Stimulated activated effector memory CD8-positive, alpha-beta T cell treated with anti-CD3 and anti-CD28 coated beads, Interleukin-12 subunit alpha, Interleukin-12 subunit beta, amount 100 ng/mL, for 72 hours (primary cell): ENCODE data around the gene SDK2.
A peak's percentile ranks its signal among the peaks of the same experiment; 100 is the strongest.
"Not testable (repeated sequence)": the region's sequence is repeated elsewhere in the genome, so short reads cannot be mapped to it uniquely, and the experiment has no call there.

Source experiments
- ATAC-seq: fragments of 150-1000 bp; cut with Tn5 transposase; 2 replicates; pipeline ENCODE4 v1.10.0; 2021
- DNase-seq, 2 donors: peaks; one replicate each; pipeline ENCODE4 v3.0.0; 2021 to 2022; ENCODE audit warnings: low spot score in 2 of 2
- H3K27ac Mint-ChIP-seq: one replicate; pipeline ENCODE4 v1.8.0; 2022; ENCODE audit warnings: mild to moderate bottlenecking, mixed read lengths
- H3K36me3 Mint-ChIP-seq: one replicate; pipeline ENCODE4 v1.8.0; 2022; ENCODE audit warnings: mild to moderate bottlenecking, mixed read lengths
- H3K4me1 Mint-ChIP-seq: one replicate; pipeline ENCODE4 v1.8.0; 2022; ENCODE audit warnings: mixed read lengths
- H3K4me3 Mint-ChIP-seq: one replicate; pipeline ENCODE4 v1.8.0; 2022; ENCODE audit warnings: mild to moderate bottlenecking, mixed read lengths
- H3K9me3 Mint-ChIP-seq: one replicate; pipeline ENCODE4 v1.8.0; 2022; ENCODE audit warnings: mixed read lengths

The SDK2 gene

DNA sequence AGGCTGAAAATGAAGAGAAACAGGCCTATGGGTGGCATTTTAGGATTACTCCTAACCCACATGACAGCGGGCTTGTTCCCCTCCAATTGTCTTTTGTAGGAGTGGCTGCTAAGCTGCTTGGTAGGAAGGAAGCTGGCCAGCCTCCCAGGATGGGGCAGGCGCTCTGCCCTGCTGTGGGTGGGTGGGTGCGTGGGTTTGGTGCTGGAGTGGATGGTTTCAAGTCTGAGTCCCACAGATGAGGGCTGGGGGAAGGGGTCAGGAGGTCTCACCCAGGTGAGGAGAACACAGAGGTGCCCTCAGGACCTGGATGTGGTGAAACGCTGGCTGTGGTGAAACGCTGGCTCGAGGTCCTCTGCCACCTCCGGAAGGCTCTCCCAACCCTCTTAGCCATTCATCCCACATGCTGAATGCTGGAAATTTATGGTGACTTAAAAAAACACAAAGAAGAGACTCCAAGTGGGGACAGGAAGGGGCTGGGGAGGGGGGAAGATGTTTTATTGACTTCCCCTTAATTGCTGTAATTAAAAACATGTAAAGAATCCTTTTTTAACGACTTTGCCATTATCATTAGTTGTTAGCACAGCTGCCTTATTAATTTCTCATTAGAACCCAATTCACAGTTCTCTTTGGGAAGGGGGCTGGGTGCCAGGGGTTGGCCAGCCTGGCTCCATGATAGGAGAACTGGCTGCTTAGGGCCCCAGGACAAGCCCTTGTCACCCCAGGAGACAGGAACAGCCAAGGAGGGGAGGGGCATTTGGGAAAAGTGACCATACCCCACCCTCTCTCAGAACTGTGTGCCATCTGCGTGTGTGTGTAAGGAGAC is 178.9 kb downstream of the SDK2 start:
- DNase-seq (no peak), ATAC-seq (no peak)
- Mint-ChIP-seq H3K4me1 (no peaks in the 10 kb centered on the region), H3K4me3 (no peak overlapping the region), H3K27ac (no peak overlapping the region), H3K9me3 (no peaks in the 10 kb centered on the region), H3K36me3 (no peaks in the 10 kb centered on the region)

DNA sequence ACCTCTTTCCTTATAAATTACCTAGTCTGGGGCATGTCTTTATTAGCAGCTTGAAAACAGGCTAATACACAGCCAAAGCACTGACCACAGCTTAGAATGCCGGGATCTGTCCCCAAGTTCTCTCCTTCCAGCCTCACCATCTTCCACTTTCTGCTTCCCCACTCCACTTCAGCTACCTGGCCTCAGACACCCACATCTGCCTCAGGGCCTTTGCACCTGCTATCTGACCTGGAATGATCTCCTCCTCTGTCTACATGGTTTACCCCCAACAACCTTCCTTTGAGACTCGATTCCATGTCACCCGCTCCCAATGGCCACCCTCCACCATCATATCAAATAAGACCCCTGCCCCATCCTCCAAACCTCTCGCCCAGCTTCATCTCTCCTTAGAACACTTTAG is 179.8 kb downstream of the SDK2 start:
- H3K27ac Mint-ChIP-seq, result no peak overlapping the region
- H3K4me1 Mint-ChIP-seq, result no peaks in the 10 kb centered on the region
- H3K36me3 Mint-ChIP-seq, result no peaks in the 10 kb centered on the region
- no peaks in the 10 kb centered on the region for H3K9me3 Mint-ChIP-seq
- DNase-seq, result no peak
- H3K4me3 Mint-ChIP-seq, result no peak overlapping the region
- ATAC-seq, result no peak

DNA sequence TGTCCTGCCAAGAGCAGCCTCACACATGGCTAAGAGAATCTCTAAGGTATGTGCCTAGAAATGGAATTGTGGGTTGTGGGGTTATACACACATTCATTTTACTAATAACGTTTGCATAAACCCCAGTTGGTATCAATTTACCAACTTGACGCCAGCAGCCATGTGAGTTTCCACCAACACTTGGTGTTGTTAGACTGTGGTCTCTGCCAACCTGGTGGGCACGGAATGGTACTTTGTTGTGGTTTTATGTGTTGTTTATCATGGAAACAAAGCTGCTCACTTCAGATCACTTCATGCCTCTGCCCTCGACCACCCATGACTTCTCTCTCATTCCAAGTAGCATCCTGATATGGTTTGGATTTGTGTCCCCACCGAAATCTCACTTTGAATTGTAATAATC is 180.4 kb downstream of the SDK2 start:
- Mint-ChIP-seq H3K4me1 (no peaks in the 10 kb centered on the region), H3K36me3 (no peaks in the 10 kb centered on the region), H3K4me3 (no peak overlapping the region), H3K9me3 (no peaks in the 10 kb centered on the region), H3K27ac (no peak overlapping the region)
- DNase-seq (no peak), ATAC-seq (no peak)

DNA sequence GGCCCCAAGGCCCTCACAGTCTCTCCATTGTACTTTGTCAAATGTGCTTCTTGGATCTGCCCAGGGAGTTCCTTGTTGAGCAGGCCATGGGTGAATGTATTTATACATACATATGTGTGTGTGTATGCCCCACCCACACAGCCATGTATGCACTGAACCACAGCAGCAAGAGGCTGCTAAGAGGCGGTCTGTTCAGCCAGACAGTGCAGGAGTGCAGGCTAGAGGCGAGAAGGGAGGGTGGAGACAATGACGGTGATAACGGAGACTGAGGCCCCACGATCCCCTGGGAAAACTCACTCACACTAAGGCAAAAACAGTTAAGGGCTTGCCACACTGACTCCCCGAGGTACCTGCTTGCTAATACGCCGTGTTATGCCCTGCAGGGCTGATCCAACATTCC is 181.4 kb downstream of the SDK2 start:
- Mint-ChIP-seq H3K27ac (no peak overlapping the region), H3K4me1 (no peaks in the 10 kb centered on the region)

DNA sequence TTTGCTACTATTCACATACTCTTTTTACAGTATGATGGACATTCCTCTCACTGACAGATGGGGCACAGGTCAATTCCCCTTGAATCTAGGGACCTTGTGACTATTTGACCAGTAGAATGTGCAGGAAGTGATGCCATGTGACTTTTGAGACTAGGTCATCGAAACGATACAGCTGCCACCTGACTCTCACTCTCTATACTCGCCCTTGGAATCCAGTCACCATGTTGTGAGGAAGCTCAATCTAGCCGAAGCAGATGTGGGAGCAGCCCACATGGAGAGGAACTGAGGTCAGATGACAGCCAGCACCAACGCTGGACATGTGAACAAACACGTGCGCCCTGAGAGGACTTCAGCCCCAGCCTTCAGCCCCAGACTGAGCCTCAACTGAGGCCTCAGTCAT is 184.3 kb downstream of the SDK2 start:
- DNase-seq, result no peak

More for the DNA sequence above, 181.4 kb downstream of the SDK2 start:
- Mint-ChIP-seq H3K4me3 (no peak overlapping the region), H3K36me3 (no peaks in the 10 kb centered on the region), H3K9me3 (no peaks in the 10 kb centered on the region)
- DNase-seq (no peak), ATAC-seq (no peak)

DNA sequence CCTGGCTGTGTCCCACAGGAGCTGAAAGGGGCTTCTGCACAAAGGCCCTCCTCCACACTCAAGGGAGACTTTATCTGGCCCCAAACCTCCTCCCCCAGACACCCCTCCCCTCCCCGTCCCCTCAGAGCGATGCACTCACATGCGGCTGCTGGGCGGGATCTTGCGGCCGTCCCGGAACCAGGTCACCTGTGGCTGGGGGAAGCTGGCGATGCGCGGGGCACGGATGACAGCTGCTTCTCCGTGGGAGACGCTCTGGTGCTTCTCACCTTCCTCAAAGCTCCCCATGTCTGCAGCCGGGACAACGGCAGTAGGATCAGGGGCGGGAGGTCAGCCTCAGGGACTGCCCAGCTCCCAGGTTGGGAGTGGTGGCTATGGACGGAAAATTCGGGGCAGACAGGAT is 188.5 kb downstream of the SDK2 start:
- no peaks in the 10 kb centered on the region for H3K36me3 Mint-ChIP-seq
- H3K4me3 Mint-ChIP-seq, result no peak overlapping the region
- ATAC-seq (no peak), DNase-seq (no peak)
- H3K9me3 Mint-ChIP-seq, result no peaks in the 10 kb centered on the region
- no peaks in the 10 kb centered on the region for H3K4me1 Mint-ChIP-seq
- no peak overlapping the region for H3K27ac Mint-ChIP-seq

More for the DNA sequence above, 184.3 kb downstream of the SDK2 start:
- no peak for ATAC-seq
- Mint-ChIP-seq H3K9me3 (no peaks in the 10 kb centered on the region), H3K27ac (no peak overlapping the region), H3K4me1 (no peaks in the 10 kb centered on the region), H3K4me3 (no peak overlapping the region), H3K36me3 (no peaks in the 10 kb centered on the region)

DNA sequence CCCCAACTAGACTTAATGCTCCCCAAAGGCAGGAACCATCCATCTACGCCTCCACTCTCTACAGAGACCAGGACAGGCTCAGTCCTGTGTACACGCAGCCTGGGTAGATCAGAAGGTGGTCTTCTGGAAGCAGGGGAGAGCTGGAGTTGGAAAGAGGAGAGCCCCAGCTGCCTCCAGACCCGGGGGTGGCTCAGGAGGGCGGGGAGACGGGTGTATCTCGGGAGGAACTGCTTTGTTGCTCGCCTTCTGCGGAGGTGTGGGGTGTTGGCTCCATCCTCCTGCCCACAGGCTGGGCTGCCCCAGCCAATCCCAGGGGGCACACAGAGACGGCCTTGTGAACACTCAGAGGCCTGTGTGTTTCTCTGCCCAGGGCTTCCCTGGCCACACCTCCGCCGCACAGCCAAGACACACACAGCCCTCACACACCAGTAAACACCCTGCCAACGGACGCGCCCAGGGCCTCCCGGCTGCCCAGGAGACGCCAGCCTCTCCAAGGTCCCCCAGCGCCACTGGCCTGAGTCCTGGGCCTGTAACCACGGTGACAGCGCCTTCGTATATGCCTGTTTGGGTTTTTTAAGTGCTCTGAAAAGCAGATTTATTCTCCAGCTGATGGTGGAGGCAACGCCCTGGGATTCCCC is 189.1 kb downstream of the SDK2 start:
- ATAC-seq (peak; percentile 19), DNase-seq (no peak)
- Mint-ChIP-seq H3K4me3 (no peak overlapping the region), H3K4me1 (no peaks in the 10 kb centered on the region), H3K9me3 (no peaks in the 10 kb centered on the region), H3K27ac (no peak overlapping the region), H3K36me3 (no peaks in the 10 kb centered on the region)

DNA sequence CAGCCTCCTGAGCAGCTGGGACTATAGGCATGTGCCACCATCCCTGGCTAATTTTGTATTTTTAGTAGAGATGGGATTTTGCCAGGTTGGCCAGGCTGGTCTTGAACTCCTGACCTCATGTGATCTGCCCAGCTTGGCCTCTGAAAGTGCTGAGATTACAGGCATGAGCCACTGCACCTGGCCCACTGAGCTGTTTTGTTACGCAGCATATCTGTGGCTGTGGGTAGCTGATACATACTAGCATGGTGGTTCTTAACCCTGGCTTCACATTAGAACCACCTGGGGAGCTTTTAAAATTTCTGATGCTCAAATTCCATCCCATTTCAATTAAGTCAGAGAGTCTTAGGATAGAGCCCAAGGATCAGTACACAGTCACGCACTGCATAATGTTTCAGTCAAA is 190.8 kb downstream of the SDK2 start:
- not testable (repeated sequence) for H3K27ac Mint-ChIP-seq, H3K4me3 Mint-ChIP-seq, H3K9me3 Mint-ChIP-seq, ATAC-seq, H3K36me3 Mint-ChIP-seq, DNase-seq, H3K4me1 Mint-ChIP-seq

DNA sequence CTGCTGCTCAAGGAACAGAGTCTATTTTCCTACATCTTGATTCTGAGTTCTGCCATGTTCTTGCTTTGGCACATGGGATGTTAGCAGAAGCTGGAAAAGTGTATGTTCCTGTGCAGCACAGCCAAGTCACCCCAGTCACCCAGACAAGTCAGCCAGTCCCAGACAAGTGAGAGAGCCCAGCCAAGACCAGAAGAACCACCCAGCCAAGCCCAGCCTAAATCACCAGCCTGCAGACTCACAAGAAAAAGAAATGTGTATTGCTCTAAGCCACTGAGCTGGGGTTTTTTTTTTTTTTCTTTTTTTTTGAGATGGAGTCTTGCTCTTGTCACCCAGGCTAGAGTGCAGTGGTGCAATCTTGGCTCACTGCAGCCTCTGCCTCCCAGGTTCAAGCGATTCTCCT is 191.2 kb downstream of the SDK2 start:
- DNase-seq (no peak), ATAC-seq (no peak)
- Mint-ChIP-seq H3K36me3 (no peaks in the 10 kb centered on the region), H3K9me3 (no peaks in the 10 kb centered on the region), H3K4me1 (no peaks in the 10 kb centered on the region), H3K27ac (no peak overlapping the region), H3K4me3 (no peak overlapping the region)

DNA sequence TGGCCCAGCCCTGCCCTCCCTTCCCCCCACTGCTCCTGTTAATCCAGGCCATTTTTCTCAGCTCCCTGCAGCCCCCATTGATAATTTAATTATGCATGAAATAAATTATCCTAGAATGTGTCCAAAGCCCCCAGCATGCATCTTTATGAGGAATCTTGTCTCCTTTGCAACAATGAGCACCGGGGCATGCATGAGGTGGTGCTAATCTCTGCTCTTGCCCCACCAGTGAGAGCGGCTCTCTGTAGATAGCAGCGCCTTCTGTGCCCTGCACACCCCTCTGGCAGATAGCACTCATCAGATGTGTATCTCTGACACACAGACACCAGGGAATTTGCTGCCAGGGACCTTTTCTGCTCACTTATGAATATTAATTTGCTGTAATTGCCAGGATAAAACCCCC is 192.2 kb downstream of the SDK2 start:
- no peak overlapping the region for H3K27ac Mint-ChIP-seq
- H3K4me1 Mint-ChIP-seq, result no peaks in the 10 kb centered on the region
- H3K36me3 Mint-ChIP-seq, result no peaks in the 10 kb centered on the region
- no peak overlapping the region for H3K4me3 Mint-ChIP-seq
- DNase-seq (no peak), ATAC-seq (no peak)
- H3K9me3 Mint-ChIP-seq, result no peaks in the 10 kb centered on the region

DNA sequence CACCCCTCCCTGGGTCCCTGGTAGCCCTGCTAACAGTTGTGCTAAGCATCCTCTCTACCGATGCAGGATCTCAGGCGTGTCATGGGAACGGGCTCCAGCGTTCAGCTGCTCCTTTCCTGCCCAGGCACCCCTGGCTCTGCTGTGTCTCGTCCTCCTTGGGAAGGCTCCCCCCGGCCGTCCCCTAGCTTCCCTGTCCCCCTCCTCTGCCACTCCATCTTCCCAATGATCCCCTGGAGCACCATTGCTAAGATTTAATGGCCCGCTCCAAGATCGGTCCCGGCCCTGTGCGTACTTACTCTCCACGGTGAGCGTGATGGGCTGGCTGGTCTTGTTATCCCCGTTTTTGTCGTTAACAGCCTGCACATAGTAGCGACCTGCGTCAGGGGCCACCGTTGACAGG is 196.9 kb downstream of the SDK2 start:
- ATAC-seq, result no peak
- H3K27ac Mint-ChIP-seq, result no peak overlapping the region
- DNase-seq, result no peak
- H3K36me3 Mint-ChIP-seq, result no peaks in the 10 kb centered on the region
- H3K4me1 Mint-ChIP-seq, result no peaks in the 10 kb centered on the region
- no peak overlapping the region for H3K4me3 Mint-ChIP-seq
- H3K9me3 Mint-ChIP-seq, result no peaks in the 10 kb centered on the region

DNA sequence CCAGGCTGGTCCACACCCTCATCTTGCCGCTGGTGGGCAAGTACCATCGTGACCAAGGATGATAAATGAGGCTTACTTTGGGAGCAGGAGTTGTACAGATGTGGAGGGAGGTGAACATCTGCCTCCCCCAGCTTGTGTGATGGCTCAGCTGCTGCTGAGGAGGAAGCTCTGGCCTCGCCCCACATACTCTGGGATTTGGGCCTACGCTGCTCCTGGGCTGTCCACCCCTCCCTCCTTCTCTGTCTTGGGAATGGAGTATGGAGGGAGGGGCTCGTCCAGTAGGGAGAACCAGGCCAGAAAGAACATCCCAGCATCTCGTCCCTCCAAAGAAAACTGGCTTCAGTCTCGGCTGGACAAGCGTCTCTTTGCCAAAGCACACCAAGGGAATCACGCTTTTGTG is 197.6 kb downstream of the SDK2 start:
- ATAC-seq (no peak), DNase-seq (no peak)
- no peaks in the 10 kb centered on the region for H3K9me3 Mint-ChIP-seq
- no peaks in the 10 kb centered on the region for H3K36me3 Mint-ChIP-seq
- H3K27ac Mint-ChIP-seq, result no peak overlapping the region
- no peak overlapping the region for H3K4me3 Mint-ChIP-seq
- no peaks in the 10 kb centered on the region for H3K4me1 Mint-ChIP-seq

DNA sequence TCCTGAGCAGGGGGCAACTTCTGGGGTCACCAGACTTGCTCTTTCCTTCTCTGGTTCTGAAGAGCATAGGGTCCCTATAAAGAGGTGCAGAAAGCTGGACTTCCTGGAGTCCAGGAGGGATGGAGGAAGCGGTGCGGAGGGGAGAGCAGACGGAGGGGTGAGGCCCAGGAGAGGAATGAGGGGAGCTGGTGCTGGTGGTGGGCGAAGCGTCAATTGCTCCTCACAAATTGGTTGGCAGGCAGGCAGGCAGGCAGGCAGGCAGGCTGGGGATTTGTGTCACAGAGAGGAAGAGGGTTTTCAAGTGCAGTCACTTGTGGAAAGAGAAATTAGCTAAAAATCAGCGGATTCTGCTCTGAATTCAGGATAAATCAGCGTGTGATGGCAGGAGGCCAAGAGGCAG is 198.8 kb downstream of the SDK2 start:
- no peaks in the 10 kb centered on the region for H3K9me3 Mint-ChIP-seq
- no peak for DNase-seq
- no peak overlapping the region for H3K4me3 Mint-ChIP-seq
- no peak for ATAC-seq
- H3K4me1 Mint-ChIP-seq, result no peaks in the 10 kb centered on the region
- no peak overlapping the region for H3K27ac Mint-ChIP-seq
- H3K36me3 Mint-ChIP-seq, result no peaks in the 10 kb centered on the region

DNA sequence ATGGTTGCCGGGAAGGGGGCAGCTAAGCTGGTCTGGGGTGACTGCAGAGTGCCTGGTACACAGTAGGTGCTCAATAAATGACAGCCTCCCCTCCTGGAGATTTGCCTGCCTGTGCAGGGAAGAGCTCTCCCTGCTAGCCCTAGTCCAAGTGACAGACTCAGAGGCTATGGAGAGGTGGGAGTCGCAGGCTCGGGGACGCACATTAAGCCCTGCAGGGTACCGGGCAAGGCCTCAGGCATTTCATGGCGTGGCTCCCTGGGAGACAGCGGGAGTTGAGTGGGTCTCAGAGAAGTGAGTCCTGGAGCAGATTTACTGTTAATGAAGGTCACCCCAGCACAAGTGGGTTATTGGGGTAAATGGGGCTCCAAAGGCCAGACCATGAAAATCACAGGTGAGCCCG is 200.2 kb downstream of the SDK2 start:
- Mint-ChIP-seq H3K4me1 (no peaks in the 10 kb centered on the region), H3K9me3 (no peaks in the 10 kb centered on the region), H3K36me3 (no peaks in the 10 kb centered on the region), H3K27ac (no peak overlapping the region), H3K4me3 (no peak overlapping the region)
- DNase-seq (no peak), ATAC-seq (no peak)

DNA sequence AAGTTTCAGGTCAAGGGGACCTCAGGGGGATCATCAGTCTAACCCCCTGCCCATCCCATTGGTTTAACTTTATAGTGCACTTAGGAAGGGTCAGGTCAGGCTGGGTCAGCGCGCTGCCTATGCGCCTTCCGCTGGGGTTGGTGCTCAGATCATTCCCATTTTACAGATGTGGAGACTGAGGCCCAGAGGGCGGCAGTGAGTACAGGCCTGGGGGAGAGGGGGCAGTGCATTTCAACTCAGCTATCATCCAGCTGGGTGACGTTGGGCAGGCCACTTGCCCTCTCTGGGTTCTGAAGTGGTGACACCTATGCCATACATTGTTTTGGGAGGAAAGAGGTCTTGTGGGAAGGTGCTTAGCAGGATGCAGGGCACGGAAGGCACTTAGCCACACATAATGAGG is 204.6 kb downstream of the SDK2 start:
- Mint-ChIP-seq H3K36me3 (no peaks in the 10 kb centered on the region), H3K27ac (no peak overlapping the region), H3K9me3 (no peaks in the 10 kb centered on the region), H3K4me3 (no peak overlapping the region), H3K4me1 (no peaks in the 10 kb centered on the region)
- ATAC-seq (no peak), DNase-seq (no peak)

DNA sequence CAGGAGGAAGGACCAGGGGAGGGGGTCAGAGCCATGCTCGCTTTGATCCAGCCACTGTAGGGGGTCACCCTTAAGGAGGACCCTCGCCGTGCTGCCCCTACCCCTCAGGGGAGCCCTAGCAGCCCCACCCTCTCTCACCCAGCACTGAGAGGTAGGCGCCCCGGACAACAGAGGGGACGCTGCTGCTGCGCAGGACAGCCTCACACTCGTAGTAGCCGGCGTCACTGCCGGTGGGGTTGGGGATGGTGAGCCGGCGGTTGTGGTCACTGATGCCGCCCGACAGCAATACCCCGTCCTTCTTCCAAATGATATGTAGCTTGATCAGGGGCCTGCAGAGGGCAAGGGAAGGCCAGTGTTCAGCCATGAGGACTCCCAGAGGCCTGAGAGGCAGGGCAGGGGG is 206.4 kb downstream of the SDK2 start:
- Mint-ChIP-seq H3K9me3 (no peaks in the 10 kb centered on the region), H3K4me3 (no peak overlapping the region), H3K27ac (no peak overlapping the region), H3K36me3 (no peaks in the 10 kb centered on the region), H3K4me1 (no peaks in the 10 kb centered on the region)
- DNase-seq (no peak), ATAC-seq (peak; percentile 8)
